SH-SY5Y (cell line): ENCODE data around the gene MKI67.

Experiments used
- GATA2 ChIP-seq: IDR thresholded peaks from 2 replicates; pipeline ENCODE4 v1.6.1; 2011; ENCODE audit warnings: mild to moderate bottlenecking, low read depth, low read length
- GATA3 ChIP-seq: IDR thresholded peaks from 2 replicates; pipeline ENCODE4 v1.6.1; 2011; ENCODE audit warnings: low read depth, mild to moderate bottlenecking, low read length, moderate library complexity

- TF ChIP-seq GATA2, result no peak
- TF ChIP-seq GATA3, result no peak
These were observed 41.9 kb downstream of the MKI67 start for GRCh38 chr10:128084364-128084763.
